Measurements from ENCODE around the gene SNCA.

- TF ChIP-seq CTCF (IDR thresholded peaks at IDR 0.05), result no peak
- no peak for TF ChIP-seq POLR2A (IDR thresholded peaks at IDR 0.05)
Measured at GRCh38 chr4:89703829-89704590, 133.0 kb downstream of the SNCA start.
